GM23338 (cell line): ENCODE measurements around the gene PGRMC2. TPM values are rescaled to one million over a fixed set of nuclear protein-coding genes. Genes with fewer than 3 reads are reported as not detected.

Experiments
- ATAC-seq: fragments of 200-7000 bp; cut with Tn5 transposase; 3 replicates; pipeline ENCODE4 v1.9.1; 2020
- DNase-seq: peaks from one replicate; pipeline ENCODE4 v3.0.0-alpha.2; 2015; ENCODE audit warnings: low spot score
- H2AFZ ChIP-seq: fragments of 200-600 bp; sonication (generic); 2 replicates; pipeline ENCODE4 v1.8.0; 2016; ENCODE audit warnings: antibody characterized with exemption, mild to moderate bottlenecking, moderate library complexity
- H3F3A ChIP-seq: fragments of 200-600 bp; sonication (generic); replicated peaks from 2 replicates; pipeline ENCODE4 v1.8.0; 2017; ENCODE audit warnings: antibody characterized with exemption, mixed run types, low read depth
- H3K27ac ChIP-seq: fragments of 200-600 bp; sonication (generic); 2 replicates; pipeline ENCODE4 v1.6.1; 2016; ENCODE audit warnings: low read depth
- H3K27me3 ChIP-seq: fragments of 200-600 bp; sonication (generic); 2 replicates; pipeline ENCODE4 v1.8.0; 2016; ENCODE audit warnings: mild to moderate bottlenecking, mixed run types, moderate library complexity; ENCODE audit not compliant: insufficient read depth
- H3K36me3 ChIP-seq: fragments of 200-600 bp; sonication (generic); 2 replicates; pipeline ENCODE4 v1.8.0; 2016; ENCODE audit warnings: mild to moderate bottlenecking; ENCODE audit not compliant: insufficient read depth
- H3K4me1 ChIP-seq: fragments of 200-600 bp; sonication (generic); 2 replicates; pipeline ENCODE4 v1.8.0; 2016; ENCODE audit warnings: mild to moderate bottlenecking, moderate library complexity; ENCODE audit not compliant: insufficient read depth
- H3K4me2 ChIP-seq: fragments of 200-600 bp; sonication (generic); 2 replicates; pipeline ENCODE4 v1.7.1; 2017; ENCODE audit warnings: mixed run types
- H3K4me3 ChIP-seq: fragments of 200-600 bp; sonication (generic); 2 replicates; pipeline ENCODE4 v1.6.1; 2016; ENCODE audit warnings: mixed run types
- H3K79me2 ChIP-seq: fragments of 200-600 bp; sonication (generic); replicated peaks from 2 replicates; pipeline ENCODE4 v1.8.0; 2017; ENCODE audit warnings: mild to moderate bottlenecking; ENCODE audit not compliant: insufficient read depth
- H3K9me2 ChIP-seq: fragments of 200-600 bp; sonication (generic); 2 replicates; pipeline ENCODE4 v1.8.0; 2017; ENCODE audit not compliant: insufficient read depth
- H4K20me1 ChIP-seq: fragments of 200-600 bp; sonication (generic); replicated peaks from 2 replicates; pipeline ENCODE4 v1.8.0; 2017; ENCODE audit warnings: mild to moderate bottlenecking; ENCODE audit not compliant: insufficient read depth
- H3K27ac Mint-ChIP-seq: 2 replicates; pipeline ENCODE4 v1.8.0; 2020; ENCODE audit warnings: inconsistent platforms, mild to moderate bottlenecking, moderate library complexity, mixed read lengths
- H3K27me3 Mint-ChIP-seq: 3 replicates; pipeline ENCODE4 v1.8.0; 2022; ENCODE audit warnings: low read depth, mild to moderate bottlenecking, moderate library complexity, mixed read lengths, inconsistent platforms; ENCODE audit not compliant: insufficient read depth, poor library complexity
- H3K36me3 Mint-ChIP-seq: 3 replicates; pipeline ENCODE4 v1.8.0; 2021; ENCODE audit warnings: low read depth, mild to moderate bottlenecking, inconsistent platforms, moderate library complexity, mixed read lengths
- H3K4me1 Mint-ChIP-seq: 3 replicates; pipeline ENCODE4 v1.8.0; 2020; ENCODE audit warnings: mild to moderate bottlenecking, inconsistent platforms, mixed read lengths
- H3K4me3 Mint-ChIP-seq: 3 replicates; pipeline ENCODE4 v1.8.0; 2021; ENCODE audit warnings: moderate library complexity, mild to moderate bottlenecking, inconsistent platforms, mixed read lengths
- H3K9me3 Mint-ChIP-seq: 3 replicates; pipeline ENCODE4 v1.8.0; 2020; ENCODE audit warnings: moderate library complexity, mild to moderate bottlenecking, inconsistent platforms, mixed read lengths
- CREB1 ChIP-seq: fragments of 250-450 bp; sonication (Bioruptor Pico); IDR thresholded peaks from 2 replicates; pipeline ENCODE4 v1.5.0; 2020; ENCODE audit warnings: low read depth, mild to moderate bottlenecking, moderate library complexity
- EZH2 ChIP-seq: fragments of 200-600 bp; sonication (generic); IDR thresholded peaks from one replicate; pipeline ENCODE4 v1.8.0; 2017; ENCODE audit warnings: antibody characterized with exemption, mild to moderate bottlenecking, low read depth; ENCODE audit not compliant: unreplicated experiment
- EZH2phosphoT487 ChIP-seq: fragments of 200-600 bp; sonication (generic); IDR thresholded peaks from one replicate; pipeline ENCODE4 v1.8.1; 2018; ENCODE audit warnings: antibody characterized with exemption; ENCODE audit not compliant: unreplicated experiment
- JUNB ChIP-seq: IDR thresholded peaks from one replicate; pipeline ENCODE4 v1.6.1; 2016; ENCODE audit warnings: antibody characterized with exemption; ENCODE audit not compliant: unreplicated experiment
- NANOG ChIP-seq: IDR thresholded peaks from 2 replicates; pipeline ENCODE4 v1.6.1; 2016; ENCODE audit warnings: antibody characterized with exemption, borderline replicate concordance
- POLR2AphosphoS5 ChIP-seq: IDR thresholded peaks from 2 replicates; pipeline ENCODE4 v1.6.1; 2016; ENCODE audit warnings: antibody characterized with exemption, low read depth
- STAT1 ChIP-seq: IDR thresholded peaks from one replicate; pipeline ENCODE4 v1.6.1; 2016; ENCODE audit warnings: antibody characterized with exemption; ENCODE audit not compliant: unreplicated experiment
- ZNF114 ChIP-seq: fragments of 250-450 bp; sonication (Bioruptor Pico); IDR thresholded peaks from 2 replicates; pipeline ENCODE4 v1.5.0; 2020; ENCODE audit warnings: mild to moderate bottlenecking, moderate library complexity
- ZNF331 ChIP-seq: fragments of 250-450 bp; sonication (Bioruptor Pico); IDR thresholded peaks from 2 replicates; pipeline ENCODE4 v1.5.0; 2020; ENCODE audit warnings: low read depth, mild to moderate bottlenecking, moderate library complexity
- polyA plus RNA-seq: library from polyadenylated mRNA; unstranded; fragments of >200 nt; fragmentation: Nextera tagmentation; extraction: Ambion mirVana; gene quantifications from 2 replicates; pipeline ENCODE4 v1.2.1, GENCODE V29; 2016
- total RNA-seq: library from RNA; depleted of rRNA; stranded (reverse); fragments of >200 nt; shearing (Covaris generic); gene quantifications from 2 replicates; pipeline ENCODE4 v1.2.3, GENCODE V29; 2014
- TF ChIP-seq, protein P1 (sequence below): fragments of 250-450 bp; sonication (Bioruptor Pico); IDR thresholded peaks from 2 replicates; pipeline ENCODE4 v1.5.0; 2020; ENCODE audit warnings: mild to moderate bottlenecking, moderate library complexity
- TF ChIP-seq, protein P2 (sequence below), 2 experiments: fragments of 200-600 bp in 1 of 2; sonication (generic) in 1 of 2; conservative IDR thresholded peaks; 2 replicates each; pipeline versions ENCODE4 v1.5.1 to v1.6.1; 2016 to 2017; ENCODE audit warnings: antibody characterized with exemption in 2 of 2, low read depth in 2 of 2, mild to moderate bottlenecking in 2 of 2, moderate library complexity in 1 of 2
- TF ChIP-seq, protein P3 (sequence below): IDR thresholded peaks from 2 replicates; pipeline ENCODE4 v1.6.1; 2016; ENCODE audit warnings: antibody characterized with exemption
- TF ChIP-seq, protein P4 (sequence below): IDR thresholded peaks from one replicate; pipeline ENCODE4 v1.6.1; 2018; ENCODE audit warnings: antibody characterized with exemption; ENCODE audit not compliant: unreplicated experiment

PGRMC2 gene
- total and polyA plus RNA-seq, 2 experiments from 2014 or later, result 40.2 to 61.9 TPM

DNA sequence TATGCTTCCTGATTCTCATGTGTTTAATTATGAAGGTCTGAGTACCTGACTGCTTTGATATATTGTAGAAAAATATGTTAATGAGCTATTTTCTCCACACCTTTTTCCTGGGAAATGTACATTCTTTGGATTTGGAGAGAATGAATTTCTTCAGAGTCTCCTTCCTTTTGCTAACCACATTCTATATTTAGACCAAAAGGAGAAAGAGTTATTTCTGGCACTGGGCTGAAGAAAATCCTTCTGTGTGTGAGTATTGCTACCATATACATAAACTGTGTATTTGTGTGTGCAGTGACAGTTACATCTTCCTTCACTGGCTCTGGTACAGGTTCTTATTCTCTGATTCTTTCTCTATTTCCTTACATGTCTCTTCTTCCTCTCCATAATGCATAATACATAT lies 44.5 kb upstream of the PGRMC2 start:
- no peaks in the 10 kb centered on the region for H3K27me3 ChIP-seq
- no peak overlapping the region for H3K4me3 Mint-ChIP-seq
- no peaks in the 10 kb centered on the region; the same call in 1 of the 2 replicates for H3K36me3 ChIP-seq
- H3K9me2 ChIP-seq, result no peaks in the 10 kb centered on the region; the same call in none of the 2 replicates
- no peak overlapping the region for H3K4me3 ChIP-seq
- H3K4me1 ChIP-seq, result 0 out of 2 replicates have a peak, but pooled peaks cover 9% of the 10 kb centered on the region
- ATAC-seq, result no peak
- H3K4me2 ChIP-seq, result no peak overlapping the region
- H3K27ac ChIP-seq, result no peak overlapping the region
- no peaks in the 10 kb centered on the region for H3F3A ChIP-seq
- no peaks in the 10 kb centered on the region for H4K20me1 ChIP-seq
- no peak for DNase-seq
- H3K4me1 Mint-ChIP-seq, result peaks cover 10% of the 10 kb centered on the region
- no peaks in the 10 kb centered on the region for H3K36me3 Mint-ChIP-seq
- TF ChIP-seq JUNB, result no peak
- no peak for TF ChIP-seq ZNF114
- TF ChIP-seq, protein P1, sequence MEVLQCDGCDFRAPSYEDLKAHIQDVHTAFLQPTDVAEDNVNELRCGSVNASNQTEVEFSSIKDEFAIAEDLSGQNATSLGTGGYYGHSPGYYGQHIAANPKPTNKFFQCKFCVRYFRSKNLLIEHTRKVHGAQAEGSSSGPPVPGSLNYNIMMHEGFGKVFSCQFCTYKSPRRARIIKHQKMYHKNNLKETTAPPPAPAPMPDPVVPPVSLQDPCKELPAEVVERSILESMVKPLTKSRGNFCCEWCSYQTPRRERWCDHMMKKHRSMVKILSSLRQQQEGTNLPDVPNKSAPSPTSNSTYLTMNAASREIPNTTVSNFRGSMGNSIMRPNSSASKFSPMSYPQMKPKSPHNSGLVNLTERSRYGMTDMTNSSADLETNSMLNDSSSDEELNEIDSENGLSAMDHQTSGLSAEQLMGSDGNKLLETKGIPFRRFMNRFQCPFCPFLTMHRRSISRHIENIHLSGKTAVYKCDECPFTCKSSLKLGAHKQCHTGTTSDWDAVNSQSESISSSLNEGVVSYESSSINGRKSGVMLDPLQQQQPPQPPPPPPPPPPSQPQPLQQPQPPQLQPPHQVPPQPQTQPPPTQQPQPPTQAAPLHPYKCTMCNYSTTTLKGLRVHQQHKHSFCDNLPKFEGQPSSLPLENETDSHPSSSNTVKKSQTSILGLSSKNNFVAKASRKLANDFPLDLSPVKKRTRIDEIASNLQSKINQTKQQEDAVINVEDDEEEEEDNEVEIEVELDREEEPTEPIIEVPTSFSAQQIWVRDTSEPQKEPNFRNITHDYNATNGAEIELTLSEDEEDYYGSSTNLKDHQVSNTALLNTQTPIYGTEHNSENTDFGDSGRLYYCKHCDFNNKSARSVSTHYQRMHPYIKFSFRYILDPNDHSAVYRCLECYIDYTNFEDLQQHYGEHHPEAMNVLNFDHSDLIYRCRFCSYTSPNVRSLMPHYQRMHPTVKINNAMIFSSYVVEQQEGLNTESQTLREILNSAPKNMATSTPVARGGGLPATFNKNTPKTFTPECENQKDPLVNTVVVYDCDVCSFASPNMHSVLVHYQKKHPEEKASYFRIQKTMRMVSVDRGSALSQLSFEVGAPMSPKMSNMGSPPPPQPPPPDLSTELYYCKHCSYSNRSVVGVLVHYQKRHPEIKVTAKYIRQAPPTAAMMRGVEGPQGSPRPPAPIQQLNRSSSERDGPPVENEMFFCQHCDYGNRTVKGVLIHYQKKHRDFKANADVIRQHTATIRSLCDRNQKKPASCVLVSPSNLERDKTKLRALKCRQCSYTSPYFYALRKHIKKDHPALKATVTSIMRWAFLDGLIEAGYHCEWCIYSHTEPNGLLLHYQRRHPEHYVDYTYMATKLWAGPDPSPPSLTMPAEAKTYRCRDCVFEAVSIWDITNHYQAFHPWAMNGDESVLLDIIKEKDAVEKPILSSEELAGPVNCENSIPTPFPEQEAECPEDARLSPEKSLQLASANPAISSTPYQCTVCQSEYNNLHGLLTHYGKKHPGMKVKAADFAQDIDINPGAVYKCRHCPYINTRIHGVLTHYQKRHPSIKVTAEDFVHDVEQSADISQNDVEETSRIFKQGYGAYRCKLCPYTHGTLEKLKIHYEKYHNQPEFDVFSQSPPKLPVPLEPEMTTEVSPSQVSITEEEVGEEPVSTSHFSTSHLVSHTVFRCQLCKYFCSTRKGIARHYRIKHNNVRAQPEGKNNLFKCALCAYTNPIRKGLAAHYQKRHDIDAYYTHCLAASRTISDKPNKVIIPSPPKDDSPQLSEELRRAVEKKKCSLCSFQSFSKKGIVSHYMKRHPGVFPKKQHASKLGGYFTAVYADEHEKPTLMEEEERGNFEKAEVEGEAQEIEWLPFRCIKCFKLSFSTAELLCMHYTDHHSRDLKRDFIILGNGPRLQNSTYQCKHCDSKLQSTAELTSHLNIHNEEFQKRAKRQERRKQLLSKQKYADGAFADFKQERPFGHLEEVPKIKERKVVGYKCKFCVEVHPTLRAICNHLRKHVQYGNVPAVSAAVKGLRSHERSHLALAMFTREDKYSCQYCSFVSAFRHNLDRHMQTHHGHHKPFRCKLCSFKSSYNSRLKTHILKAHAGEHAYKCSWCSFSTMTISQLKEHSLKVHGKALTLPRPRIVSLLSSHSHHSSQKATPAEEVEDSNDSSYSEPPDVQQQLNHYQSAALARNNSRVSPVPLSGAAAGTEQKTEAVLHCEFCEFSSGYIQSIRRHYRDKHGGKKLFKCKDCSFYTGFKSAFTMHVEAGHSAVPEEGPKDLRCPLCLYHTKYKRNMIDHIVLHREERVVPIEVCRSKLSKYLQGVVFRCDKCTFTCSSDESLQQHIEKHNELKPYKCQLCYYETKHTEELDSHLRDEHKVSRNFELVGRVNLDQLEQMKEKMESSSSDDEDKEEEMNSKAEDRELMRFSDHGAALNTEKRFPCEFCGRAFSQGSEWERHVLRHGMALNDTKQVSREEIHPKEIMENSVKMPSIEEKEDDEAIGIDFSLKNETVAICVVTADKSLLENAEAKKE, result no peak
- TF ChIP-seq STAT1, result no peak
- no peak for TF ChIP-seq POLR2AphosphoS5
- no peak for TF ChIP-seq NANOG
- no peak for TF ChIP-seq EZH2
- TF ChIP-seq, protein P2, sequence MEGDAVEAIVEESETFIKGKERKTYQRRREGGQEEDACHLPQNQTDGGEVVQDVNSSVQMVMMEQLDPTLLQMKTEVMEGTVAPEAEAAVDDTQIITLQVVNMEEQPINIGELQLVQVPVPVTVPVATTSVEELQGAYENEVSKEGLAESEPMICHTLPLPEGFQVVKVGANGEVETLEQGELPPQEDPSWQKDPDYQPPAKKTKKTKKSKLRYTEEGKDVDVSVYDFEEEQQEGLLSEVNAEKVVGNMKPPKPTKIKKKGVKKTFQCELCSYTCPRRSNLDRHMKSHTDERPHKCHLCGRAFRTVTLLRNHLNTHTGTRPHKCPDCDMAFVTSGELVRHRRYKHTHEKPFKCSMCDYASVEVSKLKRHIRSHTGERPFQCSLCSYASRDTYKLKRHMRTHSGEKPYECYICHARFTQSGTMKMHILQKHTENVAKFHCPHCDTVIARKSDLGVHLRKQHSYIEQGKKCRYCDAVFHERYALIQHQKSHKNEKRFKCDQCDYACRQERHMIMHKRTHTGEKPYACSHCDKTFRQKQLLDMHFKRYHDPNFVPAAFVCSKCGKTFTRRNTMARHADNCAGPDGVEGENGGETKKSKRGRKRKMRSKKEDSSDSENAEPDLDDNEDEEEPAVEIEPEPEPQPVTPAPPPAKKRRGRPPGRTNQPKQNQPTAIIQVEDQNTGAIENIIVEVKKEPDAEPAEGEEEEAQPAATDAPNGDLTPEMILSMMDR (conservative IDR thresholded peaks at IDR 0.05; ENCODE audit: low read depth in 2 of 2), result no peak
- no peak for TF ChIP-seq EZH2phosphoT487
- TF ChIP-seq, protein P3, sequence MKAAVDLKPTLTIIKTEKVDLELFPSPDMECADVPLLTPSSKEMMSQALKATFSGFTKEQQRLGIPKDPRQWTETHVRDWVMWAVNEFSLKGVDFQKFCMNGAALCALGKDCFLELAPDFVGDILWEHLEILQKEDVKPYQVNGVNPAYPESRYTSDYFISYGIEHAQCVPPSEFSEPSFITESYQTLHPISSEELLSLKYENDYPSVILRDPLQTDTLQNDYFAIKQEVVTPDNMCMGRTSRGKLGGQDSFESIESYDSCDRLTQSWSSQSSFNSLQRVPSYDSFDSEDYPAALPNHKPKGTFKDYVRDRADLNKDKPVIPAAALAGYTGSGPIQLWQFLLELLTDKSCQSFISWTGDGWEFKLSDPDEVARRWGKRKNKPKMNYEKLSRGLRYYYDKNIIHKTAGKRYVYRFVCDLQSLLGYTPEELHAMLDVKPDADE, result no peak
- TF ChIP-seq, protein P4, sequence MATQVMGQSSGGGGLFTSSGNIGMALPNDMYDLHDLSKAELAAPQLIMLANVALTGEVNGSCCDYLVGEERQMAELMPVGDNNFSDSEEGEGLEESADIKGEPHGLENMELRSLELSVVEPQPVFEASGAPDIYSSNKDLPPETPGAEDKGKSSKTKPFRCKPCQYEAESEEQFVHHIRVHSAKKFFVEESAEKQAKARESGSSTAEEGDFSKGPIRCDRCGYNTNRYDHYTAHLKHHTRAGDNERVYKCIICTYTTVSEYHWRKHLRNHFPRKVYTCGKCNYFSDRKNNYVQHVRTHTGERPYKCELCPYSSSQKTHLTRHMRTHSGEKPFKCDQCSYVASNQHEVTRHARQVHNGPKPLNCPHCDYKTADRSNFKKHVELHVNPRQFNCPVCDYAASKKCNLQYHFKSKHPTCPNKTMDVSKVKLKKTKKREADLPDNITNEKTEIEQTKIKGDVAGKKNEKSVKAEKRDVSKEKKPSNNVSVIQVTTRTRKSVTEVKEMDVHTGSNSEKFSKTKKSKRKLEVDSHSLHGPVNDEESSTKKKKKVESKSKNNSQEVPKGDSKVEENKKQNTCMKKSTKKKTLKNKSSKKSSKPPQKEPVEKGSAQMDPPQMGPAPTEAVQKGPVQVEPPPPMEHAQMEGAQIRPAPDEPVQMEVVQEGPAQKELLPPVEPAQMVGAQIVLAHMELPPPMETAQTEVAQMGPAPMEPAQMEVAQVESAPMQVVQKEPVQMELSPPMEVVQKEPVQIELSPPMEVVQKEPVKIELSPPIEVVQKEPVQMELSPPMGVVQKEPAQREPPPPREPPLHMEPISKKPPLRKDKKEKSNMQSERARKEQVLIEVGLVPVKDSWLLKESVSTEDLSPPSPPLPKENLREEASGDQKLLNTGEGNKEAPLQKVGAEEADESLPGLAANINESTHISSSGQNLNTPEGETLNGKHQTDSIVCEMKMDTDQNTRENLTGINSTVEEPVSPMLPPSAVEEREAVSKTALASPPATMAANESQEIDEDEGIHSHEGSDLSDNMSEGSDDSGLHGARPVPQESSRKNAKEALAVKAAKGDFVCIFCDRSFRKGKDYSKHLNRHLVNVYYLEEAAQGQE, result no peak
- TF ChIP-seq CREB1, result no peak
- TF ChIP-seq ZNF331, result no peak
- no peaks in the 10 kb centered on the region for H3K27me3 Mint-ChIP-seq
- H2AFZ ChIP-seq, result no peak overlapping the region
- H3K27ac Mint-ChIP-seq, result no peak overlapping the region
- no peaks in the 10 kb centered on the region for H3K9me3 Mint-ChIP-seq
- H3K79me2 ChIP-seq, result no peaks in the 10 kb centered on the region
